H1 (cell line): ENCODE results near the gene P4HA1. TPM values are rescaled to one million over a fixed set of nuclear protein-coding genes. Genes with fewer than 3 reads are reported as not detected.

Experiments
- CTCF ChIA-PET: fragments of 300-600 bp; sonication (Branson Sonifier 250); formaldehyde crosslinking; loops from one replicate; lab custom pipeline; 2021; ENCODE audit not compliant: partially characterized antibody; lab: Charles Lee
- POLR2A ChIA-PET: fragments of 300-600 bp; sonication (Branson Sonifier 250); formaldehyde crosslinking; loops from one replicate; lab custom pipeline; 2021; ENCODE audit warnings: inconsistent platforms; ENCODE audit not compliant: partially characterized antibody; lab: Charles Lee
- DNase-seq, 2 experiments: peaks; one replicate each; pipeline versions ENCODE4 v3.0.0 to v3.0.0-alpha.2; 2010 to 2022; ENCODE audit warnings: low spot score in 2 of 2, low read depth in 1 of 2, mixed read lengths in 1 of 2
- FAIRE-seq: peaks from 2 replicates; lab custom pipeline; 2011; peaks lifted over from hg19 to GRCh38; lab: Jason Lieb, UNC
- H2AFZ ChIP-seq: 2 replicates; pipeline ENCODE4 v1.8.1; 2012; ENCODE audit warnings: low read length, inconsistent platforms
- H2AK5ac ChIP-seq: 2 replicates; pipeline ENCODE4 v1.6.1; 2013; ENCODE audit warnings: low read depth, low read length
- H2BK120ac ChIP-seq: replicated peaks from 2 replicates; pipeline ENCODE3; 2013; ENCODE audit warnings: low read depth, low read length, inconsistent platforms
- H2BK12ac ChIP-seq: 2 replicates; pipeline ENCODE4 v1.6.1; 2013; ENCODE audit warnings: low read depth, low read length
- H2BK15ac ChIP-seq: 2 replicates; pipeline ENCODE4 v1.6.1; 2013; ENCODE audit warnings: low read length
- H2BK20ac ChIP-seq: 2 replicates; pipeline ENCODE4 v1.6.1; 2013; ENCODE audit warnings: low read length
- H2BK5ac ChIP-seq: 2 replicates; pipeline ENCODE4 v1.6.1; 2013; ENCODE audit warnings: low read depth, low read length
- H3K14ac ChIP-seq: 2 replicates; pipeline ENCODE4 v1.6.1; 2013; ENCODE audit warnings: inconsistent platforms; ENCODE audit not compliant: insufficient read length
- H3K18ac ChIP-seq: 2 replicates; pipeline ENCODE4 v1.6.1; 2013; ENCODE audit warnings: low read length; ENCODE audit errors: extremely low read depth
- H3K23ac ChIP-seq: 2 replicates; pipeline ENCODE4 v1.6.1; 2013; ENCODE audit warnings: inconsistent platforms; ENCODE audit not compliant: insufficient read length
- H3K23me2 ChIP-seq: 2 replicates; pipeline ENCODE4 v1.6.1; 2013; ENCODE audit warnings: low read depth, low read length
- H3K27ac ChIP-seq: 2 replicates; pipeline ENCODE4 v1.6.1; 2011; ENCODE audit warnings: low read depth, low read length, inconsistent platforms
- H3K27me3 ChIP-seq, 4 experiments: replicated peaks in 1 of 4; 1 replicate in 1 of 4; 2 replicates in 3 of 4; pipeline versions ENCODE4 v1.6.1 to v1.8.1; 2011 to 2013; ENCODE audit warnings: low read length in 3 of 4, mild to moderate bottlenecking in 3 of 4, inconsistent platforms in 2 of 4, mixed read lengths in 2 of 4, moderate library complexity in 1 of 4; ENCODE audit not compliant: control insufficient read depth in 3 of 4, insufficient read depth in 3 of 4; ENCODE audit errors: extremely low read depth in 1 of 4
- H3K36me3 ChIP-seq, 4 experiments: 2 replicates each; pipeline versions ENCODE4 v1.6.1 to v1.8.1; 2011 to 2013; ENCODE audit warnings: mild to moderate bottlenecking in 4 of 4, low read length in 3 of 4, moderate library complexity in 2 of 4, control low read depth in 1 of 4, inconsistent platforms in 1 of 4; ENCODE audit not compliant: insufficient read depth in 4 of 4, control insufficient read depth in 2 of 4
- H3K4ac ChIP-seq: replicated peaks from 2 replicates; pipeline ENCODE3; 2013; ENCODE audit warnings: low read length, low read depth, mixed read lengths, inconsistent platforms; ENCODE audit not compliant: insufficient read length
- H3K4me1 ChIP-seq, 4 experiments: replicated peaks in 1 of 4; 1 replicate in 1 of 4; 2 replicates in 3 of 4; pipeline versions ENCODE4 v1.6.1 to v1.8.1; 2011 to 2013; ENCODE audit warnings: low read length in 3 of 4, inconsistent platforms in 2 of 4, mixed read lengths in 1 of 4; ENCODE audit not compliant: insufficient read depth in 4 of 4, control insufficient read depth in 3 of 4
- H3K4me2 ChIP-seq, 2 experiments: 2 replicates each; pipeline versions ENCODE4 v1.6.1 to v1.8.1; 2011 to 2013; ENCODE audit warnings: low read depth in 2 of 2, low read length in 2 of 2, control low read depth in 1 of 2, inconsistent platforms in 1 of 2, mild to moderate bottlenecking in 1 of 2; ENCODE audit not compliant: insufficient read depth in 1 of 2
- H3K4me3 ChIP-seq, 4 experiments: fragments of 200-600, 300-600 bp in 1 of 4; sonication (generic), shearing (Covaris generic), sonication (Bioruptor Twin) in 1 of 4; 2 replicates each; pipeline versions ENCODE4 v1.5.1 to v1.8.1; 2011 to 2016; ENCODE audit warnings: low read length in 4 of 4, low read depth in 3 of 4, control low read depth in 2 of 4, inconsistent platforms in 2 of 4, mild to moderate bottlenecking in 2 of 4, mixed read lengths in 1 of 4, moderate library complexity in 1 of 4; ENCODE audit not compliant: insufficient read depth in 2 of 4; ENCODE audit errors: extremely low read depth in 1 of 4
- H3K56ac ChIP-seq: replicated peaks from 2 replicates; pipeline ENCODE3; 2013; ENCODE audit warnings: low read depth, mild to moderate bottlenecking, mixed read lengths, low read length, inconsistent platforms; ENCODE audit not compliant: insufficient read length
- H3K79me1 ChIP-seq: 2 replicates; pipeline ENCODE4 v1.6.1; 2013; ENCODE audit warnings: low read depth, low read length, control low read depth
- H3K79me2 ChIP-seq, 2 experiments: 2 replicates each; pipeline versions ENCODE4 v1.6.1 to v1.8.1; 2012 to 2013; ENCODE audit warnings: low read length in 2 of 2, mild to moderate bottlenecking in 2 of 2, inconsistent platforms in 1 of 2; ENCODE audit not compliant: insufficient read depth in 2 of 2, control insufficient read depth in 1 of 2
- H3K9ac ChIP-seq, 4 experiments: replicated peaks in 1 of 4; 1 replicate in 1 of 4; 2 replicates in 3 of 4; pipeline versions ENCODE4 v1.6.1 to v1.8.1; 2011 to 2013; ENCODE audit warnings: low read depth in 3 of 4, low read length in 3 of 4, control low read depth in 2 of 4, mild to moderate bottlenecking in 2 of 4, moderate library complexity in 2 of 4, inconsistent platforms in 1 of 4; ENCODE audit errors: extremely low read depth in 1 of 4
- H3K9me3 ChIP-seq, 2 experiments: 2 replicates each; pipeline versions ENCODE4 v1.6.1 to v1.8.1; 2012 to 2013; ENCODE audit warnings: mild to moderate bottlenecking in 2 of 2, moderate library complexity in 2 of 2, control low read depth in 1 of 2, inconsistent platforms in 1 of 2, low read depth in 1 of 2, low read length in 1 of 2, mixed read lengths in 1 of 2; ENCODE audit not compliant: insufficient read depth in 2 of 2
- H4K20me1 ChIP-seq, 2 experiments: replicated peaks in 1 of 2; 2 replicates each; pipeline versions ENCODE3 to v1.8.1; 2011 to 2013; ENCODE audit warnings: inconsistent platforms in 2 of 2, low read length in 2 of 2, mild to moderate bottlenecking in 1 of 2; ENCODE audit not compliant: insufficient read depth in 2 of 2, control insufficient read depth in 1 of 2
- H4K5ac ChIP-seq: 2 replicates; pipeline ENCODE4 v1.6.1; 2013; ENCODE audit warnings: low read length, low read depth, mixed read lengths, inconsistent platforms; ENCODE audit not compliant: insufficient read length
- H4K8ac ChIP-seq: 2 replicates; pipeline ENCODE4 v1.8.0; 2013; ENCODE audit warnings: mild to moderate bottlenecking, moderate library complexity, low read length, inconsistent platforms; ENCODE audit not compliant: insufficient read depth; ENCODE audit errors: extremely low read depth
- H4K91ac ChIP-seq: replicated peaks from 2 replicates; pipeline ENCODE3; 2013; ENCODE audit warnings: low read length, mixed read lengths, inconsistent platforms; ENCODE audit not compliant: insufficient read length
- CHD2 ChIP-seq: IDR thresholded peaks from 2 replicates; pipeline ENCODE4 v1.6.1; 2012; ENCODE audit warnings: low read length, improper control_type of control experiment
- CREB1 ChIP-seq: IDR thresholded peaks from 2 replicates; pipeline ENCODE4 v1.6.1; 2012; ENCODE audit warnings: inconsistent platforms
- FOSL1 ChIP-seq: IDR thresholded peaks from 2 replicates; pipeline ENCODE4 v1.6.1; 2011; ENCODE audit warnings: mild to moderate bottlenecking, low read depth, low read length, moderate library complexity; ENCODE audit not compliant: insufficient read depth
- HDAC6 ChIP-seq: IDR thresholded peaks from one replicate; pipeline ENCODE4 v1.7.1; 2012; ENCODE audit warnings: low read depth, mild to moderate bottlenecking, inconsistent platforms, low read length, moderate library complexity
- KDM4A ChIP-seq: IDR thresholded peaks from one replicate; pipeline ENCODE4 v1.7.1; 2012; ENCODE audit warnings: low read depth, mild to moderate bottlenecking, moderate library complexity, low read length, inconsistent platforms; ENCODE audit not compliant: severe bottlenecking
- RXRA ChIP-seq: IDR thresholded peaks from 2 replicates; pipeline ENCODE4 v1.6.1; 2011; ENCODE audit warnings: low read depth, mild to moderate bottlenecking, low read length, moderate library complexity; ENCODE audit not compliant: insufficient read depth
- SAP30 ChIP-seq: fragments of 300-600 bp; sonication (generic); IDR thresholded peaks from 2 replicates; pipeline ENCODE4 v1.7.1; 2012; ENCODE audit warnings: low read length, moderate library complexity, mild to moderate bottlenecking, inconsistent platforms; ENCODE audit not compliant: insufficient read depth, insufficient replicate concordance
- SRF ChIP-seq: IDR thresholded peaks from 2 replicates; pipeline ENCODE4 v1.6.1; 2011; ENCODE audit warnings: mild to moderate bottlenecking, low read depth, low read length, moderate library complexity
- SUZ12 ChIP-seq: fragments of 200-600 bp; sonication (generic); IDR thresholded peaks from 2 replicates; pipeline ENCODE4 v1.6.1; 2012; ENCODE audit warnings: mild to moderate bottlenecking, inconsistent platforms, low read length, moderate library complexity, mixed read lengths
- TBP ChIP-seq: IDR thresholded peaks from 2 replicates; pipeline ENCODE4 v1.6.1; 2011; ENCODE audit warnings: low read depth, low read length, improper control_type of control experiment
- TCF12 ChIP-seq: IDR thresholded peaks from 2 replicates; pipeline ENCODE4 v1.6.1; 2011; ENCODE audit warnings: low read depth, mild to moderate bottlenecking, low read length
- YY1 ChIP-seq: IDR thresholded peaks from 2 replicates; pipeline ENCODE4 v1.6.1; 2011; ENCODE audit warnings: low read depth, mild to moderate bottlenecking, low read length
- WGBS, 2 experiments: shearing (Covaris generic) in 1 of 2; methylation state at CpG; one replicate each; pipeline versions ENCODE4 v1.1.6 to v1.1.7; 2013 to 2015; ENCODE audit warnings: low lambda C conversion rate in 2 of 2, mixed read lengths in 2 of 2, inconsistent platforms in 1 of 2, low coverage in 1 of 2, missing lambda C conversion rate in 1 of 2; ENCODE audit not compliant: insufficient replicate concordance in 2 of 2, insufficient coverage in 1 of 2, insufficient read length in 1 of 2; ENCODE audit errors: extremely low coverage in 1 of 2, missing lambda C conversion rate in 1 of 2; 5-methylcytosine and 5-hydroxymethylcytosine counted together
- polyA plus RNA-seq, 7 experiments: library from polyadenylated mRNA; depleted of rRNA in 3 of 7; stranded (reverse) in 5 of 7; unstranded in 2 of 7; fragments of >200 nt in 5 of 7; fragments of 200-250 nt in 2 of 7; gene quantifications; 1 replicate in 5 of 7; 2 replicates in 1 of 7; 4 replicates in 1 of 7; pipeline versions ENCODE4 v1.2.1 to v1.2.3, GENCODE V29; 2011 to 2013; ENCODE audit warnings: missing spikeins in 2 of 7, mixed read lengths in 2 of 7
- total RNA-seq: library from RNA; stranded (reverse); fragmentation: NEBNext Ultra II Directional; extraction: Animal tissue kit (Norgen Biotek cat#: 25700); gene quantifications from 2 replicates; pipeline ENCODE4 v1.2.1, GENCODE V29; 2021
- TF ChIP-seq, protein P1 (sequence below): IDR thresholded peaks from 2 replicates; pipeline ENCODE4 v1.6.1; 2011; ENCODE audit warnings: low read depth, mild to moderate bottlenecking, low read length; ENCODE audit not compliant: insufficient read depth

The P4HA1 gene
- total and polyA plus RNA-seq, 2 of the 8 experiments (the other 6 are each of a cell fraction or from before 2014, with no cell fraction given): 12.0 to 25.7 TPM

DNA sequence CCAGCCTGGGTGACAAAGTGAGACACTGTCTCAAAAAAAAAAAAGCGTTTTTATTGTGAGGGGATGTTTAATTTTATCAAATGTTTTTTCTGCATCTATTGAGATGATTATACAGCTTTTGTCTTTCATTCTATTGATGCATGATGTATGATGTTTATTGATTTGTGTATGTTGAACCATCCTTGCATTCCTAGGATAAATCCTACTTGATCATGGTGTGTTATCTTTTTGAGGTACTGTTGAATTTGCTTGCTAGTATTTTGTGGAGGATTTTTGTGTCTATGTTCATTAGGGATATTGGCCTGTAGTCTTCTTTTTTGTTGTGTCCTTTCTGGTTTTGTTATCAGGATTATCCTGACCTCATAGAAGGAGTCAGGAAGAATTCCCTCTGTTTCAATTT is 119.8 kb downstream of the P4HA1 start:
- no peak overlapping the region for H2BK12ac ChIP-seq
- H3K23me2 ChIP-seq: peaks cover 3% of the 10 kb centered on the region; the same call in 1 of the 2 replicates
- H3K36me3 ChIP-seq: peaks cover 0 to 2% (median under 1%) of the 10 kb centered on the region in 4 experiments; a peak in 1 of 8 replicates
- H3K56ac ChIP-seq: no peak overlapping the region
- TF ChIP-seq RXRA (no peak), FOSL1 (no peak), SAP30 (no peak), HDAC6 (no peak), TCF12 (no peak), TBP (no peak), CHD2 (no peak), SUZ12 (no peak), YY1 (no peak), CREB1 (no peak), KDM4A (no peak), SRF (no peak)
- TF ChIP-seq, protein P1, sequence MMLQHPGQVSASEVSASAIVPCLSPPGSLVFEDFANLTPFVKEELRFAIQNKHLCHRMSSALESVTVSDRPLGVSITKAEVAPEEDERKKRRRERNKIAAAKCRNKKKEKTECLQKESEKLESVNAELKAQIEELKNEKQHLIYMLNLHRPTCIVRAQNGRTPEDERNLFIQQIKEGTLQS: no peak
- TF ChIP-seq, all 59 proteins: peak for 0
- Histone ChIP-seq H4K8ac (no peak overlapping the region), H3K14ac (no peak overlapping the region), H4K5ac (no peak overlapping the region), H4K91ac (no peak overlapping the region), H3K9me3 (peaks cover 0 to 19% of the 10 kb centered on the region in 2 experiments; a peak in 1 of 4 replicates), H3K9ac (no peak overlapping the region), H3K79me2 (no peaks in the 10 kb centered on the region), H3K4me2 (no peak overlapping the region), H3K4ac (no peak overlapping the region), H2AK5ac (no peak overlapping the region), H4K20me1 (no peaks in the 10 kb centered on the region), H3K27ac (no peak overlapping the region), H2AFZ (no peak overlapping the region), H3K4me1 (no peaks in the 10 kb centered on the region), H2BK5ac (no peak overlapping the region), H3K27me3 (no peaks in the 10 kb centered on the region), H3K23ac (no peak overlapping the region), H2BK15ac (no peak overlapping the region), H3K4me3 (no peak overlapping the region), H2BK20ac (no peak overlapping the region), H3K18ac (no peak overlapping the region), H3K79me1 (no peaks in the 10 kb centered on the region), H2BK120ac (no peak overlapping the region)
- ChIA-PET CTCF (interaction anchor here (0.6 to 0.7 kb wide), 2 partner anchors 22 to 158 kb away, joined by 3 to 4 read pairs; partner anchors contain the start of gene PLA2G12B), POLR2A (no interaction called here)
- 68% methylated on average over 1 of the region's 1 CpG; no CpG with 5 or more reads in 1 of the 2 experiments for WGBS, 2 experiments
- FAIRE-seq (no peak), DNase-seq (no peak)
